Keratinocyte (primary cell): ENCODE results near the gene BOK.

Experiments
- CTCF ChIP-seq, 3 experiments: IDR thresholded peaks in 1 of 3; conservative IDR thresholded peaks in 1 of 3; optimal IDR thresholded peaks in 1 of 3; 2 replicates in 2 of 3; 3 replicates in 1 of 3; pipeline versions ENCODE3 to v1.5.1; 2011; ENCODE audit warnings: low read length in 3 of 3, mild to moderate bottlenecking in 3 of 3, moderate library complexity in 2 of 3, control low read depth in 1 of 3, inconsistent platforms in 1 of 3; ENCODE audit not compliant: insufficient read depth in 2 of 3; ENCODE audit errors: extremely low read depth in 1 of 3
- EZH2 ChIP-seq: IDR thresholded peaks from one replicate; pipeline ENCODE4 v1.6.1; 2012; ENCODE audit warnings: inconsistent platforms, mild to moderate bottlenecking, low read length, moderate library complexity

DNA sequence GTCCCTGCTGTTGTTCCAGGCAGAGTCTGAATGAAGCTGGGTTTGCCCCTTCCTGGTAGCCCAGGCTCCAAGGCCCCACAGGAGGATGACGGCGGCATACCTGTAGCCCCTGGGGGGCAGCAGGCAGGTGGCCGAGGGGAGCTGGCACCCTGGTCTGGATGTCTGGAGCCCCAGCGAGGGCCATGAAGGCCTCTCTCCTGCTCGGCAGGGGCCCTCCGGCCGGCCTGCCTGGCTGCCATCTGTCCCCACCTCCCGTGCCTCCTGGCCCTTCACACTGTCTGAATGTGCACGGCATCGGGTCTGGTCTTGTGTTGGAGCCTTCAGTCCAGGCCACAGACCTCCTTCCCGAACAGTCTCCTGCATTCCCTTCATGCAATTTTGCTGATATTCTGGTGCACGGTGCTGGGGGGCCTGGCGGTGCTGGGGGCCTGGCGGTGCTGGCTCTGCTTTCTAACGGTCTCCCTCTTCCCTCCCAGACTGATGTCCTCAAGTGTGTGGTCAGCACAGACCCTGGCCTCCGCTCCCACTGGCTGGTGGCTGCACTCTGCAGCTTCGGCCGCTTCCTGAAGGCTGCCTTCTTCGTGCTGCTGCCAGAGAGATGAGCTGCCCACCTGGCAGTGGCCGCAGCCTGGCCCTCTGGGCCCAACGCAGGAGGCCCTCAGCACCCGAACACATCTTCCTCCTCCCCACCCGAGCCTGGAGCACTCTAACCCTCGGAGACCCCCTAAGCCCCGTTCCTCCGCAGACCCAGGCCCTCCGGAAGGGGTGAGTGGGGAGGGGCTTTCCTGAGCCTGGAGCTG, 13.5 kb downstream of the BOK start:
- TF ChIP-seq CTCF (optimal IDR thresholded peaks at IDR 0.05 in 1 of 3, IDR thresholded peaks at IDR 0.05 in 1 of 3, conservative IDR thresholded peaks at IDR 0.05 in 1 of 3; ENCODE audit: extremely low read depth in 1 of 3, insufficient read depth in 2 of 3, low read length in 3 of 3) (no peak), EZH2 (no peak)
